RKO (cell line): ENCODE results near the gene TUBA1B.
A peak's percentile ranks its signal among the peaks of the same experiment; 100 is the strongest.

Experiments
- DNase-seq: peaks from one replicate; pipeline ENCODE4 v3.0.0-alpha.2; 2016; ENCODE audit warnings: low spot score

The TUBA1B gene

DNA sequence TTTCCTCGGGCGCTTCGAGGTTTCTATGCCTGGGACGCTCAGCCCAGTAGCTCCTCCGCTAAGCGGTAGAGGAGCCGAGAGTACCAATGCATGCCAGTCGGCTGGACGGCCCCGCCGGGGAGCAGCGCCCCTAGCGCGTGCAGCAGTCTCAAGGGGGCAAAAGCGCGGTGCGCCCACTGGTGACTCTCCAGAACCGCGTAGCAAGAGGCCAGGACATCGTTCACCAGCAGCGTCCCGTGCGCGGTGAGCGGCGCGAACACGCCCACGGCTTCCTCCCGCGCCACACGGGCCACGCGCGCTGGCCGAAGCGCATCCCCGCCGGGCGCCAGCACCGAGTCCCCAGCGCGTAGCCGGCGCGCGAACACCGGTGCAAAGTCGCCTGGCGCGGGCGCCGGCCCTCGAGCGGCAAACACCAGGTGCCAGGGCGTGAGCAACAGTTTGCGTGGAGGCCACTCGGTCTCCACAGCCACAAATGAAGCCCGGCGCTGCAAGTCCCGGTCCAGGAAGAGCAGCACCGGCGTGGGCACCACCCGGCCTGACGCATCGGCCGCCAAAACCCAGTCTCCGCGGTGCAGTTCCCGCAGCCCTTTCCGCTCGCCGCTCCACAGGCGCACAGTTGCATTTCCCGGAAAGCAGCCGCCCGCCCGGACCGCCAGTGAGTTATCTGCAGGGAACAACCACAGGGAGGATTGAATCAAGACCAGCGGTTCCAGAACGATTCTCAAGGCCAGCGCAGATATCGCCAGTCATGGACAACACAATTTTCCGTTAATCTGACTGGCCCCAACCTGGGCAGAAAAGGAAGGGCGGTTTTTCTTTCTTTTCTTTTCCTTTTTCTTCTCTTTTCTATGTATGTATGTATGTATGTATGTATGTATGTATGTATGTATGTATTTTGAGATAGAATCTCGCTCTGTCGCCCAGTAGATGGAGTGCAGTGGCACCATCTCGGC lies 41.1 kb downstream of the TUBA1B start:
- DNase-seq, result no peak

DNA sequence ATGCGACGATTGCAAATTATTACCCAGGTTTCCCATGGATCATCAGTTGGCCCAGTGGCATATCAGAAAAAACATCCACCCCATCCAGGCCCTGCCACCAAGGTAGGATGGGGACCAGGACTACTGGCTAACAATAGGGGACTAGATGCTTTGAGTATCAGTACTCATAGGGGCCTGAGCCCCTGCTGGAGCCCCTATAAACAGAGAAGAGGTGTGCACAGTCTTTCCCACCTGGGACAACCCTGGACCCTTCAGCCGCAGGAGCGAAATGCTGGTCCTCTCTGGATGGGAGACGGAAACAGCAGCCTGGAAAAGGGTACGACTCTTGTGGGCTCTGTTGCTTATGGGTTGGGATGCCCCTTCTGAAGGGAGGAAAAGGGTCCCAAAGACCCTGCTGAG lies 42.3 kb downstream of the TUBA1B start:
- no peak for DNase-seq

DNA sequence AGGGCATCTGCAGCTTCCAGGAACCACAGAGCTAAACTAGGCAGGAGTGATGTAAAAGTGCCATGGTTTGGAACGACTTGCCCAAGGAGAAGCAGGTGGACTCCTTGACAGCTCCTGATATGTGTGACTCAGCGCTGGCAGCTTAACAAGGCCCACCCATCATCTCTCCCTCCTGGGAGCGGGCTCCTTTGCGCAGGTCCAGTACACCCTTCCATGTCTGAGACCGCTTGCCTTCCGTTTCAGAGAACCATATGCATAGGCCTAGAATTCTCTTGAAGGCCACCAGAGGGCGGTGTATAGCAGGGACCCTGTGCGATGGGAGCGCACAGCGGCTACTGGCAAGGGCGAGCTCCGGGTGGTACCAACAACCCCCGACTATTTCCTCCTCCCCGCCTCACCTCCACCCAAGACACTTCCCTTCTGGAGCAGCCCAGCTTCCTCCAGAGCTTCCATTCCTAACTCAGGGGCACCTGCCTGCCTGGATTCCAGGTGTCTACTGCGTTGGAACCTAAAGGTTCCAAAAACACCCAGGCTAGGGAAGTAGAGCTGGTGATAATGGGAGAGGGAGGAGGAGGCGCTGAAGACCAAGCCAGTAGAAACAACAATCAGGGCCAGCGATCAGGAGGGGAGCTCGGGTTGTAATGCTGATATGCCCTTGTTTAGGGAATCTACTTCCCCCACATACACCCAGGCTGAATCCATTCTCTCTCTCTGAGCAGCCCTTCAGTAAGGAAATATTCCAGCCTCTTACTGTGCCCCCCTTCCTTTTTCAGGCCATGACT lies 42.9 kb downstream of the TUBA1B start:
- DNase-seq, result peak; percentile 96

DNA sequence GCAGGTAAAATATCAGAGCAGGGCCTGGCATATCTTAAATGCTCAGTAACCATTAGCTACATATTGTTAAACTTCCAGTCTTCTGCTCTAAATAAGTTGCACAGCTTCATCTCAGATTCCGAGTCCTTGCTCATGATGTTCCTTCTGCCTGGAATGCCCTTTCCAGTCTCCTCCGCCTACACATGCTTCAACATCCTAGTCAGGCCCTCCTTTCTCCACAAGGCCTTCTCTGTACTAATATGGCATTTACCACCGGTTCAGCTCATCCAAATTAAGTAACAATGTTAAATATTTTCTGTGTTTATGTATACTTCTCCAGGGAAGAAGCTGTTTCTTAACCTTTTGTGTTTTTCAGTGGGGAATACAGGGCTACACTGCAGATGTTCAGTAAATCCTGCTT lies 45.1 kb downstream of the TUBA1B start:
- no peak for DNase-seq

DNA sequence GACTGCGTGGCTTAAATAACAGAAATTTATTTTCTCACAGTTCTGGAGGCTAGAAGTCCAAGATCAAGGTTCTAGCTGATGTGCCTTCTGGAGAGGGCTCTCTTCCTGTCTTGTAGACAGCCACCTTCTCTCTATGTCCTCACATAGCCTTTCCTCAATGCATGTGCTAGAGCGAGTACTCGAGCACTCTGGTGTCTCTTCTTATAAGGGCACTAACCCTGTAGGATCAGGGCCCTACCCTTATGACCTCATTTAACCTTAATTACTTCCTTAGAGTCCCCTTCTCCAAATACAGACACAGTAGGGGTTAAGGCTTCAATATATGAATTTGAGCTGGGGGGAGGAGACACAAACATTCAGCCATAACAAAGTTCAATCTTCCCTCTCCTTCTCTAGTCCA lies 46.8 kb downstream of the TUBA1B start:
- no peak for DNase-seq

DNA sequence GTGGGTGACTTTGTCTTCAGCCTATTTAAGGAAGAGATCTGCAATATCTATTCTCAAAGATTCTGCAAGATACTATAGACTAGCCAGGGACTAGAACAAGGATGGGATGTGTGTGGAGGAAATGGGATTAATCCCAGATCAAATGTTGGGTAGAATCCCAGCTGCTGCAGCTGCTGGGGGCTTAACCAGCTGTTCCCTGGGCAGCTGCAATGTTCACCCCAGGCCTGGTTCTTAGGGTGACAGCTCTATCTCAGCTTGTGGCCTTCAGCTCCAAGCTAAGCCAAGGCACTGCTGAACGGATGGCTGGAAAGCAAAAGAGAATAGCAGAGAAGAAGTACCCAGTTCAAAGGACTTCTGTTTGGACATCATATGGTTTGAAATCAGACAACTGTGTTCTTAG lies 51.4 kb downstream of the TUBA1B start:
- DNase-seq, result no peak
